ENCODE data around the gene DMKN.

- TF ChIP-seq, protein P1, sequence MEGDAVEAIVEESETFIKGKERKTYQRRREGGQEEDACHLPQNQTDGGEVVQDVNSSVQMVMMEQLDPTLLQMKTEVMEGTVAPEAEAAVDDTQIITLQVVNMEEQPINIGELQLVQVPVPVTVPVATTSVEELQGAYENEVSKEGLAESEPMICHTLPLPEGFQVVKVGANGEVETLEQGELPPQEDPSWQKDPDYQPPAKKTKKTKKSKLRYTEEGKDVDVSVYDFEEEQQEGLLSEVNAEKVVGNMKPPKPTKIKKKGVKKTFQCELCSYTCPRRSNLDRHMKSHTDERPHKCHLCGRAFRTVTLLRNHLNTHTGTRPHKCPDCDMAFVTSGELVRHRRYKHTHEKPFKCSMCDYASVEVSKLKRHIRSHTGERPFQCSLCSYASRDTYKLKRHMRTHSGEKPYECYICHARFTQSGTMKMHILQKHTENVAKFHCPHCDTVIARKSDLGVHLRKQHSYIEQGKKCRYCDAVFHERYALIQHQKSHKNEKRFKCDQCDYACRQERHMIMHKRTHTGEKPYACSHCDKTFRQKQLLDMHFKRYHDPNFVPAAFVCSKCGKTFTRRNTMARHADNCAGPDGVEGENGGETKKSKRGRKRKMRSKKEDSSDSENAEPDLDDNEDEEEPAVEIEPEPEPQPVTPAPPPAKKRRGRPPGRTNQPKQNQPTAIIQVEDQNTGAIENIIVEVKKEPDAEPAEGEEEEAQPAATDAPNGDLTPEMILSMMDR (conservative IDR thresholded peaks at IDR 0.05) = no peak
- no peak for TF ChIP-seq ZFX (IDR thresholded peaks at IDR 0.05)
These were observed 19.5 kb downstream of the DMKN start for GRCh38 chr19:35493971-35494370.
